ENCODE data around the gene RBBP6. TPM values are rescaled to one million over a fixed set of nuclear protein-coding genes. Genes with fewer than 3 reads are reported as not detected.

Gene RBBP6, protein sequence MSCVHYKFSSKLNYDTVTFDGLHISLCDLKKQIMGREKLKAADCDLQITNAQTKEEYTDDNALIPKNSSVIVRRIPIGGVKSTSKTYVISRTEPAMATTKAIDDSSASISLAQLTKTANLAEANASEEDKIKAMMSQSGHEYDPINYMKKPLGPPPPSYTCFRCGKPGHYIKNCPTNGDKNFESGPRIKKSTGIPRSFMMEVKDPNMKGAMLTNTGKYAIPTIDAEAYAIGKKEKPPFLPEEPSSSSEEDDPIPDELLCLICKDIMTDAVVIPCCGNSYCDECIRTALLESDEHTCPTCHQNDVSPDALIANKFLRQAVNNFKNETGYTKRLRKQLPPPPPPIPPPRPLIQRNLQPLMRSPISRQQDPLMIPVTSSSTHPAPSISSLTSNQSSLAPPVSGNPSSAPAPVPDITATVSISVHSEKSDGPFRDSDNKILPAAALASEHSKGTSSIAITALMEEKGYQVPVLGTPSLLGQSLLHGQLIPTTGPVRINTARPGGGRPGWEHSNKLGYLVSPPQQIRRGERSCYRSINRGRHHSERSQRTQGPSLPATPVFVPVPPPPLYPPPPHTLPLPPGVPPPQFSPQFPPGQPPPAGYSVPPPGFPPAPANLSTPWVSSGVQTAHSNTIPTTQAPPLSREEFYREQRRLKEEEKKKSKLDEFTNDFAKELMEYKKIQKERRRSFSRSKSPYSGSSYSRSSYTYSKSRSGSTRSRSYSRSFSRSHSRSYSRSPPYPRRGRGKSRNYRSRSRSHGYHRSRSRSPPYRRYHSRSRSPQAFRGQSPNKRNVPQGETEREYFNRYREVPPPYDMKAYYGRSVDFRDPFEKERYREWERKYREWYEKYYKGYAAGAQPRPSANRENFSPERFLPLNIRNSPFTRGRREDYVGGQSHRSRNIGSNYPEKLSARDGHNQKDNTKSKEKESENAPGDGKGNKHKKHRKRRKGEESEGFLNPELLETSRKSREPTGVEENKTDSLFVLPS (N-terminal part only)
- total RNA-seq (2014; rRNA removed; shearing (Covaris generic)): 72.7 and 88.9 TPM in 2 replicates
- polyA plus RNA-seq (2016; fragmentation: Nextera tagmentation; extraction: Ambion mirVana): 40.2 and 40.7 TPM in 2 replicates
- long read RNA-seq, partial matches to known transcripts: 2 of 5 reads
- long read RNA-seq, other reads (novel, unspliced or antisense): 2 of 5 reads

DNA sequence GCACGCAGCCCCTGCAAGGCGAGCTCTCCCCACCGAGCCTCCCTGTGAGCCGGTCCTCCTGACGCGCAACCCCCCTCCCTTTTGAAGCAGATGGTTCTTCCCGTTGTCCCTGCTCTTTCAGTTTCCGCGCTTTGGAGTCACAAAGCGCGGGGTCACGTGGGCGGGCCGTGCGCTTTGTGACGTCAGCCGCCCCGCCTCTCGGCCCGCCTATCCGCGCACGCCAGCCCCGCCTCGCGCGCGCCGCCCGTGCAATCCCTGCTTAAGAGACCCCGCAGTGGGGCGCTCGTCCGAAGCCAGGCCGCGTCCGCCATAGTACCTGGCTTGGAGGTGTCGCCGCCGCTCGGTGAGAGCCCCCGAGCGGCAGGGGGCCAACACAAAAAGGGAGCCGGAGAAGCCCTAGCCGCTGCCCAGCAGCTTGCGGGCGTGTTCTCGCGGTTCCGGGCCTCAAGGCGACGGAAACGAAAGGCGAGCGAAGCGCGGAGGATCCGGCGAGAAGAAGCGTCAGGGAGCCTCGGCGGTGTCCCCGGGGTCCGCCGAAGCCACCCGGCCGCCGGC is at the start of gene RBBP6:
Gene RBBP6, plus strand, starts transcription at position 272 of the 555 bp plus-strand sequence. CDS start 1,061 bp downstream, outside the sequence.
- Mint-ChIP-seq H3K4me3 (peak within 1 kb of the TSS; percentile 100), H3K36me3 (ENCODE audit: low read depth) (peaks cover 15% of the 10 kb centered on the region), H3K27me3 (ENCODE audit: insufficient read depth, low read depth, poor library complexity) (peaks cover 7% of the 10 kb centered on the region), H3K9me3 (no peaks in the 10 kb centered on the region; the same call in 2 of the 3 replicates), H3K27ac (peak within 1 kb of the TSS; percentile 100), H3K4me1 (peaks cover 14% of the 10 kb centered on the region)
- Histone ChIP-seq H3K4me1 (ENCODE audit: insufficient read depth) (peaks cover 28% of the 10 kb centered on the region), H3K27ac (ENCODE audit: low read depth) (peak within 1 kb of the TSS; percentile 97), H3F3A (replicated peaks; ENCODE audit: low read depth) (no peaks in the 10 kb centered on the region), H3K4me2 (peak within 1 kb of the TSS; percentile 84), H3K27me3 (ENCODE audit: insufficient read depth) (no peaks in the 10 kb centered on the region), H3K9me2 (ENCODE audit: insufficient read depth) (no peaks in the 10 kb centered on the region), H4K20me1 (replicated peaks; ENCODE audit: insufficient read depth) (peaks cover 29% of the 10 kb centered on the region), H3K79me2 (replicated peaks; ENCODE audit: insufficient read depth) (peaks cover 46% of the 10 kb centered on the region), H3K4me3 (peak within 1 kb of the TSS; percentile 97), H2AFZ (peak within 1 kb of the TSS; percentile 92), H3K36me3 (ENCODE audit: insufficient read depth) (no peaks in the 10 kb centered on the region)
- TF ChIP-seq REST (IDR thresholded peaks at IDR 0.05; ENCODE audit: unreplicated experiment) (peak; percentile 15), POLR2AphosphoS5 (IDR thresholded peaks at IDR 0.05; ENCODE audit: low read depth) (peak; percentile 95), ZNF114 (CRISPR knock-in tag; IDR thresholded peaks at IDR 0.05) (no peak), CREB1 (CRISPR knock-in tag; IDR thresholded peaks at IDR 0.05; ENCODE audit: low read depth) (peak; percentile 96), NANOG (IDR thresholded peaks at IDR 0.05; ENCODE audit: borderline replicate concordance) (no peak), JUNB (IDR thresholded peaks at IDR 0.05; ENCODE audit: unreplicated experiment) (no peak), EZH2 (IDR thresholded peaks at IDR 0.05; ENCODE audit: low read depth, unreplicated experiment) (no peak)
- TF ChIP-seq, protein P1, sequence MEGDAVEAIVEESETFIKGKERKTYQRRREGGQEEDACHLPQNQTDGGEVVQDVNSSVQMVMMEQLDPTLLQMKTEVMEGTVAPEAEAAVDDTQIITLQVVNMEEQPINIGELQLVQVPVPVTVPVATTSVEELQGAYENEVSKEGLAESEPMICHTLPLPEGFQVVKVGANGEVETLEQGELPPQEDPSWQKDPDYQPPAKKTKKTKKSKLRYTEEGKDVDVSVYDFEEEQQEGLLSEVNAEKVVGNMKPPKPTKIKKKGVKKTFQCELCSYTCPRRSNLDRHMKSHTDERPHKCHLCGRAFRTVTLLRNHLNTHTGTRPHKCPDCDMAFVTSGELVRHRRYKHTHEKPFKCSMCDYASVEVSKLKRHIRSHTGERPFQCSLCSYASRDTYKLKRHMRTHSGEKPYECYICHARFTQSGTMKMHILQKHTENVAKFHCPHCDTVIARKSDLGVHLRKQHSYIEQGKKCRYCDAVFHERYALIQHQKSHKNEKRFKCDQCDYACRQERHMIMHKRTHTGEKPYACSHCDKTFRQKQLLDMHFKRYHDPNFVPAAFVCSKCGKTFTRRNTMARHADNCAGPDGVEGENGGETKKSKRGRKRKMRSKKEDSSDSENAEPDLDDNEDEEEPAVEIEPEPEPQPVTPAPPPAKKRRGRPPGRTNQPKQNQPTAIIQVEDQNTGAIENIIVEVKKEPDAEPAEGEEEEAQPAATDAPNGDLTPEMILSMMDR (conservative IDR thresholded peaks at IDR 0.05; ENCODE audit: low read depth in 2 of 2): peak in 1 of 2 experiments; percentile 45; a peak in 2 of 4 replicates
- TF ChIP-seq, protein P2, sequence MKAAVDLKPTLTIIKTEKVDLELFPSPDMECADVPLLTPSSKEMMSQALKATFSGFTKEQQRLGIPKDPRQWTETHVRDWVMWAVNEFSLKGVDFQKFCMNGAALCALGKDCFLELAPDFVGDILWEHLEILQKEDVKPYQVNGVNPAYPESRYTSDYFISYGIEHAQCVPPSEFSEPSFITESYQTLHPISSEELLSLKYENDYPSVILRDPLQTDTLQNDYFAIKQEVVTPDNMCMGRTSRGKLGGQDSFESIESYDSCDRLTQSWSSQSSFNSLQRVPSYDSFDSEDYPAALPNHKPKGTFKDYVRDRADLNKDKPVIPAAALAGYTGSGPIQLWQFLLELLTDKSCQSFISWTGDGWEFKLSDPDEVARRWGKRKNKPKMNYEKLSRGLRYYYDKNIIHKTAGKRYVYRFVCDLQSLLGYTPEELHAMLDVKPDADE (IDR thresholded peaks at IDR 0.05): no peak; the same call in 1 of the 2 replicates
- DNase-seq (ENCODE audit: low spot score) (peak; percentile 97), ATAC-seq (peak; percentile 90)

Measured in GM23338 (cell line).